A549 (cell line): ENCODE measurements around the gene BLACAT1. TPM values are rescaled to one million over a fixed set of nuclear protein-coding genes. Genes with fewer than 3 reads are reported as not detected.

Source experiments
- ATAC-seq, 2 experiments: fragments of 200-7000 bp in 1 of 2; fragments of >200 bp in 1 of 2; cut with Nextera tagmentation in 1 of 2; cut with Tn5 transposase in 1 of 2; 3 replicates each; pipeline versions ENCODE4 v1.8.0 to v1.9.1; 2018 to 2020; ENCODE audit warnings: mild to moderate bottlenecking in 1 of 2, moderate library complexity in 1 of 2
- CTCF ChIA-PET: fragments of 300-600 bp; sonication (Branson Sonifier 250); formaldehyde crosslinking; extraction: SDS; loops from one replicate; lab custom pipeline; 2021; ENCODE audit warnings: antibody characterized with exemption, inconsistent platforms; lab: Yijun Ruan, JAX
- POLR2A ChIA-PET: fragments of 350-600 bp; formaldehyde crosslinking; extraction: SDS; loops from one replicate; lab custom pipeline; 2021; ENCODE audit warnings: antibody characterized with exemption, inconsistent platforms; lab: Yijun Ruan, JAX
- DNase-seq, 2 experiments: peaks; one replicate each; pipeline versions ENCODE4 v3.0.0 to v3.0.0-alpha.2; 2011 to 2016; ENCODE audit warnings: low read depth in 1 of 2, low spot score in 1 of 2
- FAIRE-seq: peaks from 2 replicates; lab custom pipeline; 2011; peaks lifted over from hg19 to GRCh38; lab: Jason Lieb, UNC
- H3K27ac ChIP-seq, 2 experiments: fragments of >200 bp; sonication (Bioruptor Twin); formaldehyde crosslinking; 3 replicates each; pipeline ENCODE4 v1.5.1; 2016 to 2017
- H3K4me1 ChIP-seq: fragments of >200 bp; sonication (Bioruptor Twin); formaldehyde crosslinking; 3 replicates; pipeline ENCODE4 v1.6.1; 2016
- H3K4me2 ChIP-seq: fragments of >200 bp; sonication (Bioruptor Twin); formaldehyde crosslinking; 3 replicates; pipeline ENCODE4 v1.6.1; 2016
- H3K4me3 ChIP-seq: fragments of >200 bp; sonication (Bioruptor Twin); formaldehyde crosslinking; 3 replicates; pipeline ENCODE4 v1.5.1; 2016
- H3K9me3 ChIP-seq: fragments of >200 bp; sonication (Bioruptor Twin); formaldehyde crosslinking; 3 replicates; pipeline ENCODE4 v1.6.1; 2016
- ATOH8 ChIP-seq: fragments of 250-450 bp; sonication (Bioruptor Pico); IDR thresholded peaks from 2 replicates; pipeline ENCODE4 v1.5.0; 2020; ENCODE audit warnings: low read depth, mild to moderate bottlenecking, moderate library complexity
- CBX2 ChIP-seq: fragments of 200-600 bp; sonication (generic); IDR thresholded peaks from 2 replicates; pipeline ENCODE4 v1.6.1; 2016; ENCODE audit warnings: low read depth, mild to moderate bottlenecking, borderline replicate concordance
- E2F6 ChIP-seq: IDR thresholded peaks from 2 replicates; pipeline ENCODE4 v1.6.1; 2012; ENCODE audit warnings: low read depth, borderline replicate concordance
- ESRRA ChIP-seq: fragments of 150-350 bp; IDR thresholded peaks from 2 replicates; pipeline ENCODE4 v1.6.1; 2014; ENCODE audit warnings: mild to moderate bottlenecking, low read length, borderline replicate concordance
- HDAC2 ChIP-seq: fragments of 200-600 bp; sonication (generic); IDR thresholded peaks from 2 replicates; pipeline ENCODE4 v1.6.1; 2016
- JUN ChIP-seq, 2 experiments: fragments of >200 bp; sonication (Bioruptor Twin); formaldehyde crosslinking; IDR thresholded peaks; 2 replicates in 1 of 2; 3 replicates in 1 of 2; pipeline ENCODE4 v1.6.1; 2016 to 2017
- KDM1A ChIP-seq: fragments of 200-600 bp; sonication (generic); IDR thresholded peaks from 2 replicates; pipeline ENCODE4 v1.6.1; 2016; ENCODE audit warnings: low read depth, mild to moderate bottlenecking
- KDM5A ChIP-seq: fragments of 200-600 bp; sonication (generic); IDR thresholded peaks from 2 replicates; pipeline ENCODE4 v1.6.1; 2016; ENCODE audit warnings: antibody characterized with exemption, mild to moderate bottlenecking
- MAZ ChIP-seq: fragments of 150-350 bp; IDR thresholded peaks from 2 replicates; pipeline ENCODE4 v1.6.1; 2014; ENCODE audit warnings: antibody characterized with exemption, low read depth, low read length, borderline replicate concordance
- MYC ChIP-seq: IDR thresholded peaks from 2 replicates; pipeline ENCODE4 v1.6.1; 2012; ENCODE audit warnings: mild to moderate bottlenecking, inconsistent platforms, low read length, improper control_type of control experiment, borderline replicate concordance
- NFE2L2 ChIP-seq: fragments of 150-350 bp; conservative IDR thresholded peaks from 2 replicates; pipeline ENCODE4 v1.6.1; 2014; ENCODE audit warnings: low read length
- POLR2A ChIP-seq: IDR thresholded peaks from 2 replicates; pipeline ENCODE4 v1.6.1; 2012; ENCODE audit warnings: mild to moderate bottlenecking, low read length
- POLR2AphosphoS2 ChIP-seq: conservative IDR thresholded peaks from 2 replicates; pipeline ENCODE4 v1.6.1; 2012; ENCODE audit warnings: low read length, improper control_type of control experiment, inconsistent platforms
- SMC3 ChIP-seq: fragments of >200 bp; sonication (Bioruptor Twin); formaldehyde crosslinking; IDR thresholded peaks from 3 replicates; pipeline ENCODE4 v1.6.1; 2018; ENCODE audit warnings: inconsistent platforms
- SREBF2 ChIP-seq: fragments of 450-650 bp; IDR thresholded peaks from 2 replicates; pipeline ENCODE4 v1.6.1; 2014; ENCODE audit warnings: mild to moderate bottlenecking, moderate library complexity
- TFCP2L1 ChIP-seq: fragments of 250-450 bp; sonication (Bioruptor Pico); IDR thresholded peaks from 2 replicates; pipeline ENCODE4 v1.5.0; 2021; ENCODE audit warnings: mild to moderate bottlenecking
- ZC3H11A ChIP-seq: fragments of 450-650 bp; IDR thresholded peaks from 2 replicates; pipeline ENCODE4 v1.6.1; 2014; ENCODE audit warnings: antibody characterized with exemption, mild to moderate bottlenecking
- WGBS: methylation state at CpG from one replicate; pipeline ENCODE4 v1.1.6; 2017; ENCODE audit errors: missing lambda C conversion rate; 5-methylcytosine and 5-hydroxymethylcytosine counted together
- polyA plus RNA-seq, 4 experiments: library from polyadenylated mRNA; depleted of rRNA in 3 of 4; stranded (reverse); fragments of >200 nt; fragmentation: RNase III in 1 of 4; extraction: RNeasy Plus Mini Kit Qiagen cat#74134 plus additional on column Dnase treatment in 1 of 4; gene quantifications; 2 replicates in 3 of 4; 3 replicates in 1 of 4; pipeline ENCODE4 v1.2.3, GENCODE V29; 2011 to 2017
- TF ChIP-seq, protein P1 (sequence below): fragments of >200 bp; sonication (Bioruptor Twin); formaldehyde crosslinking; IDR thresholded peaks from 3 replicates; pipeline ENCODE4 v1.5.1; 2016
- TF ChIP-seq, protein P2 (sequence below): fragments of 150-350 bp; IDR thresholded peaks from 2 replicates; pipeline ENCODE4 v1.6.1; 2014; ENCODE audit warnings: low read depth, mild to moderate bottlenecking, low read length
- TF ChIP-seq, protein P3 (sequence below): fragments of >200 bp; sonication (Bioruptor Twin); formaldehyde crosslinking; IDR thresholded peaks from 2 replicates; pipeline ENCODE4 v1.6.1; 2016

The BLACAT1 gene
- polyA plus RNA-seq, 2 of the 4 experiments (the other 2 are of a cell fraction) = 0.09 TPM; not detected in 1

DNA sequence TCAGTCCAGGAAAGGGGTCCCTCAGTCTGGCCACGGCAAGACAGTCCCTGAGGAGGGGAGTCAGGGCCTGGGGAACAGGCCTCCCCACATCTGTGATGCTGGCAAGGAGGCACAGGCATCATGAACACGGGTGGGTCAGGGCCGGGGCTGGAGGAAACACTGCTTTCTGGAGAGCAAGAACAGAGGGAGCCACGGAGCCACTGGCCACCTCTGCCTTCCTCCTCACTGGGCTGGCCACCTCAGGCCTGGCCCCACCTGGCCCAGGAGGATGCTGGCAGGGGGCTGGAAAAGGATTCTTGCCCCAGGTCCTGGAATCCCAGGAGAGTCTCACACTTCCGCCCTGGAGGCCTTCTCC lies 15.7 kb downstream of the BLACAT1 start:
- CTCF ChIA-PET = interaction anchor here (1.1 to 12.8 kb wide), 13 partner anchors 8 to 167 kb away, joined by 3 to 146 read pairs (median 9); no protein-coding TSS in a partner anchor
- FAIRE-seq = no peak
- POLR2A ChIA-PET = no interaction called here

DNA sequence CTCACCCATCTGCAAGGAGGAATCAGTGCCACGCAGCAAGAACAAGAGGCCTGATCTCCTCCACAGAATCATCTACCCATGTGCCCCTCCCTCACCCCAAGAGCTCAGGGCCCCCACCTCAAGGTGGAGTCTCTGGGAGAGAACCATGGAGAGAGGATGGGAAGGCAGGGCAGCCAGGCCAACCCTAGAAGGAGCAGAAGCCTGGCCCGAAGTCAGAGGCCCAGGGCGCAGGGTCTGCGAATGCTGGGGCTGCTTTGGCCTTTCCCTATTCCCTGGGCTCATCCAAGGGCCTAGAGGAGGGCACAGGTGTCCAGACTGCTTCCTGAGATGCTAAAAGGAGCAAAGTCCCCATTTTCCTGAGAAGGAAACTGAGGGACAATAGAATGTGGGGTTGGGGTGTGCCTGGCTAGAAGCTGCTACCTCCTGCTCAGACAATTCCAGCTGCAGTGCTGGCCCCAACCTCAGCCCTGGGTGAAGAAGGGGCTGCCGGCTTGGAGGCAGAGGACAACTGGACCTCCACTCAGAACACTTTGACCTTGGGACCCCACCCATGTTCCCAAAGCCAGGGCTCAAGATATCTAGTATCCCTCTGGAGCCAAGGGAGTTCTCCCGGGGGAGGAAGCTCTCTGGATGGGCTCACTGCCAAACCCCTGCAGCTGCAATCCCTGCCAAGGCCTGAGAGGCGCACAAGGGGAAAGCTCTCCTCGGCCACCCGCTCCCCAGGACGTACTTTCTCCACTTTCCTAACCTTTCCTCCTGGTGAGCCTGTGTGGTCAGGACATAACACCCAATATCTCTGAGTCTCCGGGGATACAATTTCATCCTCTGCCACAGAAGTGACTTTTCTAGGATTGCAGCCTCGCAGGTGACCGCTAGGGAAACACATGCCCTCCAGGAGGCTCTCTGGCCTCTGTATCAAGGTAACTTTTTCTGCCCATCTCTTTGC lies 17.4 kb downstream of the BLACAT1 start:
- no peak for TF ChIP-seq NFE2L2
- TF ChIP-seq, protein P1, sequence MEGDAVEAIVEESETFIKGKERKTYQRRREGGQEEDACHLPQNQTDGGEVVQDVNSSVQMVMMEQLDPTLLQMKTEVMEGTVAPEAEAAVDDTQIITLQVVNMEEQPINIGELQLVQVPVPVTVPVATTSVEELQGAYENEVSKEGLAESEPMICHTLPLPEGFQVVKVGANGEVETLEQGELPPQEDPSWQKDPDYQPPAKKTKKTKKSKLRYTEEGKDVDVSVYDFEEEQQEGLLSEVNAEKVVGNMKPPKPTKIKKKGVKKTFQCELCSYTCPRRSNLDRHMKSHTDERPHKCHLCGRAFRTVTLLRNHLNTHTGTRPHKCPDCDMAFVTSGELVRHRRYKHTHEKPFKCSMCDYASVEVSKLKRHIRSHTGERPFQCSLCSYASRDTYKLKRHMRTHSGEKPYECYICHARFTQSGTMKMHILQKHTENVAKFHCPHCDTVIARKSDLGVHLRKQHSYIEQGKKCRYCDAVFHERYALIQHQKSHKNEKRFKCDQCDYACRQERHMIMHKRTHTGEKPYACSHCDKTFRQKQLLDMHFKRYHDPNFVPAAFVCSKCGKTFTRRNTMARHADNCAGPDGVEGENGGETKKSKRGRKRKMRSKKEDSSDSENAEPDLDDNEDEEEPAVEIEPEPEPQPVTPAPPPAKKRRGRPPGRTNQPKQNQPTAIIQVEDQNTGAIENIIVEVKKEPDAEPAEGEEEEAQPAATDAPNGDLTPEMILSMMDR = peak; percentile 22; the same call in 2 of the 3 replicates
- Histone ChIP-seq H3K4me1 (peaks cover 16% of the 10 kb centered on the region), H3K27ac (no peak overlapping the region), H3K9me3 (no peaks in the 10 kb centered on the region), H3K4me2 (peak overlapping the region; percentile 26; the same call in 1 of the 3 replicates), H3K4me3 (no peak overlapping the region)
- POLR2A ChIA-PET = interaction anchor here (1.0 kb wide), 2 partner anchors 12 to 55 kb away, joined by 3 read pairs; no protein-coding TSS in a partner anchor
- DNase-seq (peak; percentile 60 to 83), FAIRE-seq (no peak), ATAC-seq (peak; percentile 71 to 90; a peak in 5 of 6 replicates)
- 50% methylated on average over 13 of the region's 13 CpGs for WGBS
- CTCF ChIA-PET = interaction anchor here (0.6 to 12.8 kb wide), 15 partner anchors 8 to 88 kb away, joined by 3 to 146 read pairs (median 9); partner anchors contain the start of gene BLACAT1

More for the DNA sequence above, 15.7 kb downstream of the BLACAT1 start:
- TF ChIP-seq CBX2 (no peak), E2F6 (no peak), ATOH8 (no peak), KDM5A (no peak), JUN (IDR thresholded peaks at IDR 0.05) (no peak), HDAC2 (no peak), SREBF2 (no peak), MYC (no peak), POLR2A (no peak), TFCP2L1 (CRISPR knock-in tag) (no peak), NFE2L2 (no peak), MAZ (no peak), ESRRA (no peak), KDM1A (no peak), ZC3H11A (no peak), POLR2AphosphoS2 (no peak), SMC3 (no peak)
- TF ChIP-seq, protein P2, sequence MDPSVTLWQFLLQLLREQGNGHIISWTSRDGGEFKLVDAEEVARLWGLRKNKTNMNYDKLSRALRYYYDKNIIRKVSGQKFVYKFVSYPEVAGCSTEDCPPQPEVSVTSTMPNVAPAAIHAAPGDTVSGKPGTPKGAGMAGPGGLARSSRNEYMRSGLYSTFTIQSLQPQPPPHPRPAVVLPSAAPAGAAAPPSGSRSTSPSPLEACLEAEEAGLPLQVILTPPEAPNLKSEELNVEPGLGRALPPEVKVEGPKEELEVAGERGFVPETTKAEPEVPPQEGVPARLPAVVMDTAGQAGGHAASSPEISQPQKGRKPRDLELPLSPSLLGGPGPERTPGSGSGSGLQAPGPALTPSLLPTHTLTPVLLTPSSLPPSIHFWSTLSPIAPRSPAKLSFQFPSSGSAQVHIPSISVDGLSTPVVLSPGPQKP = no peak
- TF ChIP-seq, protein P3, sequence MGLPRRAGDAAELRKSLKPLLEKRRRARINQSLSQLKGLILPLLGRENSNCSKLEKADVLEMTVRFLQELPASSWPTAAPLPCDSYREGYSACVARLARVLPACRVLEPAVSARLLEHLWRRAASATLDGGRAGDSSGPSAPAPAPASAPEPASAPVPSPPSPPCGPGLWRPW = no peak
- TF ChIP-seq, protein P1 = no peak
- DNase-seq (no peak), ATAC-seq (no peak)
- Histone ChIP-seq H3K4me3 (no peak overlapping the region), H3K4me2 (no peak overlapping the region), H3K9me3 (no peaks in the 10 kb centered on the region), H3K4me1 (peaks cover 16% of the 10 kb centered on the region), H3K27ac (no peak overlapping the region)
- WGBS = 69% methylated on average over 3 of the region's 5 CpGs
